Astrocyte of the spinal cord (primary cell): ENCODE measurements around the gene MIA.
"Not testable (repeated sequence)": the region's sequence is repeated elsewhere in the genome, so short reads cannot be mapped to it uniquely, and the experiment has no call there.

Source experiments
- DNase-seq: peaks from one replicate; pipeline ENCODE4 v3.0.0; 2011; ENCODE audit warnings: low read depth, low spot score
- H3K4me3 ChIP-seq: 2 replicates; pipeline ENCODE4 v1.5.1; 2011; ENCODE audit warnings: low read depth, mild to moderate bottlenecking, low read length, moderate library complexity
- in situ Hi-C: cut with HindIII; loops from 2 replicates; pipeline ENCODE4 v1.10.0; 2017; ENCODE audit warnings: low sequenced_read_pairs
- TF ChIP-seq, protein P1 (sequence below): IDR thresholded peaks from 2 replicates; pipeline ENCODE4 v1.5.1; 2012; ENCODE audit warnings: low read depth, mild to moderate bottlenecking, low read length, inconsistent platforms

Gene MIA

GRCh38 chr19:40822161-40822560 is 46.8 kb downstream of the MIA start:
- in situ Hi-C loops = no loop called here
- TF ChIP-seq, protein P1, sequence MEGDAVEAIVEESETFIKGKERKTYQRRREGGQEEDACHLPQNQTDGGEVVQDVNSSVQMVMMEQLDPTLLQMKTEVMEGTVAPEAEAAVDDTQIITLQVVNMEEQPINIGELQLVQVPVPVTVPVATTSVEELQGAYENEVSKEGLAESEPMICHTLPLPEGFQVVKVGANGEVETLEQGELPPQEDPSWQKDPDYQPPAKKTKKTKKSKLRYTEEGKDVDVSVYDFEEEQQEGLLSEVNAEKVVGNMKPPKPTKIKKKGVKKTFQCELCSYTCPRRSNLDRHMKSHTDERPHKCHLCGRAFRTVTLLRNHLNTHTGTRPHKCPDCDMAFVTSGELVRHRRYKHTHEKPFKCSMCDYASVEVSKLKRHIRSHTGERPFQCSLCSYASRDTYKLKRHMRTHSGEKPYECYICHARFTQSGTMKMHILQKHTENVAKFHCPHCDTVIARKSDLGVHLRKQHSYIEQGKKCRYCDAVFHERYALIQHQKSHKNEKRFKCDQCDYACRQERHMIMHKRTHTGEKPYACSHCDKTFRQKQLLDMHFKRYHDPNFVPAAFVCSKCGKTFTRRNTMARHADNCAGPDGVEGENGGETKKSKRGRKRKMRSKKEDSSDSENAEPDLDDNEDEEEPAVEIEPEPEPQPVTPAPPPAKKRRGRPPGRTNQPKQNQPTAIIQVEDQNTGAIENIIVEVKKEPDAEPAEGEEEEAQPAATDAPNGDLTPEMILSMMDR = no peak
- no peak for DNase-seq
- no peak overlapping the region for H3K4me3 ChIP-seq

- H3K4me3 ChIP-seq, in situ Hi-C loops, DNase-seq: not testable (repeated sequence)
Measured at GRCh38 chr19:40822704-40823553, 47.6 kb downstream of the MIA start.

GRCh38 chr19:40824916-40825315 is 49.6 kb downstream of the MIA start:
- H3K4me3 ChIP-seq, DNase-seq, in situ Hi-C loops: not testable (repeated sequence)

DNA sequence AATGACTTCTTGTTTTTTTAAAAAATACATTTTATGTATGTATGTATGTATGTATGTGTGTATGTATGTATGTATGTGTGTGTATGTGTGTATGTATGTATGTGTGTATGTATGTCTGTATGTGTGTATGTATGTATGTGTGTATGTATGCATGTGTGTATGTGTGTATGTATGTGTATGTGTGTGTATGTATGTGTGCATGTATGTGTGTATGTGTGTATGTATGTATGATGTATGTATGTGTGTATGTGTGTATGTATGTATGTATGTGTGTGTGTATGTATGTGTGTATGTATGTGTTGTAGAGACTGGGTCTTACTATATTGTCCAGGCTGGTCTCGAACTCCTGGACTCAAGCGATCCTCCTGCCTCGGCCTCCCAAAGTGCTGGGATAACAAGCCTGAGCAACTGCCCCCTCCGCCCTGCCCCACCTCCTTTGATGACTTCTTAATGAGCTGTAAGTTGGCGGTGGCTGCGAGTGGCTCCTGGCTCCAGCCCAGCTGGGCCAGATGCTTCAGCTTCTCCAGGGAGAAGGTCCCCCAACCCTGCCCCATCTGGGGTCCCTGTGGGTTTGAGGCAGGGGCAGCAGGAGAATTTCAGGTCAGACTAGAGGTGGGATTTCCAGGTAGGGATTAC is 50.3 kb downstream of the MIA start:
- in situ Hi-C loops, DNase-seq, H3K4me3 ChIP-seq: not testable (repeated sequence)

DNA sequence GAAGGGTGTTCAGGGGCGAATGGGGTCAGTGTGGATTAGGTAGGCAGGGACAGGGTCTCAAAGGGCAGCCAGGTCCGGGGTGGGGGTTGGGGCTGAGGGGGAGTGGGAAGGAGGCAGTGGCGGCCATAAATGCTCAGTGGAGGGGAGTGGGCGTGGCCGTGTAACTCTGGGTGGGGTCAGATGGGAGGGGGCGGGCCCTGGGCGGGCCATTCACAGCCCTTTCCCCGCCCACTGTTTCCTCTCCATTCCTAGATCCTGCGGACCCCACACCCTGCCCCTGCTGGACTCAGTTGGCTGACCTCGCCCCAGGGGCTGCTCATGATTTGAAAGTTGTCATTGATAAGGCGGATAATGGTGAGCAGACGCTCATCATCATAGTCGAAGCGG is 51.0 kb downstream of the MIA start:
- in situ Hi-C loops, DNase-seq, H3K4me3 ChIP-seq: not testable (repeated sequence)

- H3K4me3 ChIP-seq, in situ Hi-C loops, DNase-seq: not testable (repeated sequence)
Measured at GRCh38 chr19:40826699-40827385, 51.5 kb downstream of the MIA start.
